ENCODE results near the gene NT5C2.
"Not testable (repeated sequence)": the region's sequence is repeated elsewhere in the genome, so short reads cannot be mapped to it uniquely, and the experiment has no call there.

Gene NT5C2

DNA sequence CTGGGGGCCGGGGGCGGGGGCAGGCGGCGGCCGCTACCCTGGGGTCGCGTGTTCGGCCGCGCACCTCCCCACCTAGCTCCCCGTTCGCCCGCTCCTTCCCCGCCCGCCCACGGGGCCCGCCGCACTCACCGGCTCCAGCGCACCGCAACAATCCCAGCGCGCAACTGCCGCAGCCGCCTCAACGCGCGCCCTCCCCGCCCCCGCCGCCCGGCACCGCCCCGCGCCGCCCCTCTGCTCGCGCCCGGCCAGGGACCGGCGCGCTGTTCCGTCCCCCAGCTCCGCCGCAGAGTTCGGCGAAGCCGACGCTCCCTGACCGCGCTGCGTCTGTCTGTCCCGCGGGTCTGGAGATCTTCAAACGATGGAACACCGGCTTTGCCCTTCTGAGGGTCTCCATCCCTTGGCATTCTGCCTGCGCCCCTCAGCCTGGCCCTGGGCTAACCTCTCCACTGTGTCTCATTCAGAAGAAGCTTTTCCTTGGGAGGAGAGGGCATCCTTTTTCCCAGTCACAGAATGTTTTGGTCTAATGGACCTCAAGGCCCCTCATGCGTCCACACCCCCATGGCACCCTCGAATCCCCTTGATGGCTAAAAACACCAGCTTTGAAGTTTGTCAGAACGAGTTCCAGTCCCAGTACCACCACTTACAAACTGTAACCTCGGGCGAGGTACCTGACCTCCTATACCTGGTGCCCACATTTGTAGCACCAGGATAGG lies at the start of gene NT5C2:
NT5C2 (minus strand) TSS at position 166 of the 713 bp plus-strand sequence. CDS start 18,314 bp downstream, outside the sequence.
- no peak for DNase-seq (ENCODE audit: low read depth)

DNA sequence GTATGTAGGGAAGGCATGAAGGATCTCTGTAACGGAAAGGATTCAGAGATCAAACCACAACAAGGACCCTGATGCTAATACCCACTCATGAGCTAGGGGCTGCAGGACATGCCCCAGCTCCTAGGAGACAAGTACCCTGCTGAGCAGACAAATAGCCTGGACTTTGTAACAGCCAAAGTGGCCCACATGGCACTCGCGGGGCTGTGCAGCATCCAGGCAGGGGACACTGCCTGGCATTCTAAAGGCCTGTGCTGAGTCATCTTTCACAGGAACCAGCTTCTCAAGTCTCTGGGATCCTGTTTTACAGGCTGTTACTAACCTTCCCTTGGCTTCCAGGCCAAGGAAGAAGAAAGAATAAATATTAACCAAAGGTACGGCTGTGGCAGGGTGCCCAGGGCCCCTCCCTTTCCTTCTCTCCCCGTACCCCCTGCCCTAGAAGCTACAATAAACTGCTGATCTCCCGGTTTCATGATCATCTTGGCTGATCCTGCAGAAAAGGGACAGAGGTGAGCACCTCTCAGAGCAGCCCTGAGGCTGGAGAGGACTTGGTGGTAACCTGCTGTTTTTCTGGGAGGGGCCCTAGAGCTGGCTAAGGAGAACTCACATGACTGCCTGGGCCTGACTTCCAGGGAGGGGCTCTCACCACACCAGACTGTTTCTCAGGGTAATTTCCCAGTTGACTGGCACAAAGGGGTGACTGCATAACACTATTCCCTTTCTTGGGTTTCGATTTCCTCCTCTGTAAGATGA lies 48.4 kb upstream of the NT5C2 start:
- DNase-seq (ENCODE audit: low read depth) = no peak

DNA sequence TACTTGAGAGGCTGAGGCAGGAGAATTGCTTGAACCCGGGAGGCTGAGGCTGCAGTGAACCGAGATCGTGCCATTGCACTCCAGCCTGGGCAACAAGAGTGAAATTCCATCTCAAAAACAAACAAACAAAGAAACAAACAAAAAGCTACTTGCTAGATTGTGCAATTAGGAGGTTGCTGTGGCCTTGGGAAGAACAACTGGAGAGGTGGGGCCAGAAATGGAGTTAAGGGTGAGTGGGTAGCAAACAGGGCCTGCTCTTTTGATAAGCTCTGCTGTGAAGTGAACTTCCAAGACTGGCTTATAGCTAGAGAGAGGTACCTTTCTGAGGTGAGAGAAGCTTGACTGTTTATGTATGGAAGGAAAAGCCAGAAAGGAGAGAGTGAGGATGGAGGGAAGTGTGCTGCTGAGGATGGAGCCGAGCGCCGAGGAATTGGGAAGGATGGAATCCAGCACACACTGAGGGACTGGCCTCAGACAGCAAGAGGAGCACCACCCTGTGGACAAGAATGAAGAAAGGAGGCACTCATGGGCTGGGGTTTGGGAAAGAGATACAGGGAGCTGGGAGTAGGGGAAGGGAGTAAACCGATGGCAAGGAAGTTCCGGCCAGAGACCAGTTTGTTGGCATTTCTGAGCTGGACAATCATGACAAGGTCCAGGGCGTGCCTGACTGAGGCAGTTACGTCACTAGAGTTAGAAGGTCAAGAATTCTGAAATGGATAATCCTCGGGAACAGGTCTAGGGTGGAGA lies 45.6 kb upstream of the NT5C2 start:
- no peak for DNase-seq (ENCODE audit: low read depth)

DNA sequence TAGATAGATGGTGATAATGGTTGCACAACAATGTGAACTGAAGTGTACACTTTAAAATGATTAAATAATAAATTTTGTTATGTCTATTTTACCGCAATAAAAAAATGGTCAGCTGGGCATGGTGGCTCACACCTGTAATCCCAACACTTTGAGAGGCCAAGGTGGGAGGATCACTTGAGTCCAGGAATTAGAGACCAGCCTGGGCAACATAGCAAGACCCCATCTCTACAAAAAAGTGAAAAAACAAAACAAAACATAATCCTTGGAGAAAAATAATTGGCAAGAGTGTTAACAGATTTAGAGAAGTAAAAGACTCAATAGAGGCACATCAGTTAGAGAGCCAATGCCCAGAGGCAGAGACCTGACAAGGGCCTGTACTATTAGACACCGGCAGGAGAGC lies 42.7 kb upstream of the NT5C2 start:
- DNase-seq (ENCODE audit: low read depth) = no peak

DNA sequence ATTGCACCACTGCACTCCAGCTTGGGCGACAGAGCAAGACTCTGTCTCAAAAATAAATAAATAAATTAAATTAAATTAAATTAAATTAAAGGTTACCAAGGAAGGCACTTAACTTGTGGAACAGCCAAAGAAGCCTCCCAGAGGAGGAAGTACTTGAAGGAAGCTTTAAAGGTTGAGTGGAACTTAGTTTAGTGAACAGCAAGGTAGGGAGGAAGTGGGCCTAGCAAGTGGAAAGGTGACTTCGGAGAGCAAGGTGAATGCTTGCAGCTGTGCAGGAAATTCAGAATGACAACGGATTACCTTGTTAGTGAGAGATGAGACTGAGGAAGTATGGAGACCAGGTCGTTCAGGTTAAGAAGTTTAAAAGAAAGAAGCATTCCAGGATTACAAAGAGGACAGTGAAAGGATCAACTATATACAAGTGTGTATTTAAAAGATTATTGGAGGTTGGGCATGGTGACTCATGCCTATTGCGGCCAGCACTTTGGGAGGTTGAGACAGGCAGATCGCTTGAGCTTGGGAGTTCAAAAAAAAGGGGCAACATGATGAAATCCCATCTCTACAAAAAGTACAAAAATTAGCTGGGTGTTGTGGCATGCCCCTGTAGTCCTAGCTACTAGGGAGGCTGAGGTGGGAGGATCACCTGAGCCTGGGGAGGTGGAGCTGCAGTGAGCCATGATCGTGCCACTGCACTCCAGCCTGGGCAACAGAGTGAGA lies 39.9 kb upstream of the NT5C2 start:
- DNase-seq (ENCODE audit: low read depth) = no peak

DNA sequence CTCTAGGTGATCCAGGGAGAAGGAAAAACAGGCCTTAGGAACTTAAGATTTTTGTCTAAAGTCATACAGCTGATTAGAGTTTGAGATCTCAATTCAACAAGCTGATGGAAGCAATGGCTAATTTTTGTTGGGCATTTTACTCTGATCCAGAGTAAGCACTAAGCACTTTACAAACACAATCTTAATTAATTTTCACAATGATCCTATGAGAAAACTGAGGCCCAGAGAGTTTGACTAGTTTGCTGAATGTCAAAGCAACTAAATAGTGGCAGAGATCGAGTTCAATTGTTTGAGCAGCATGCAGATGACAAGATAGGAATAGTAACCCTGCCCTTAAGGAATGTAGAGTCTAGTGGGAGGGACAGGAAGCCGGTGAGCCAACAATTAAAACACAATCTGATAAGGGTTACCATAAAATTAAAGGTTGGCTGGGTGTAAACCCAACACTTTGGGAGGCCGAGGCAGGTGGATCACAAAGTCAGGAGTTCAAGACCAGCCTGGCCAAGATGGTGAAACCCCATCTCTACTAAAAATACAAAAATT lies 39.1 kb upstream of the NT5C2 start:
- DNase-seq (ENCODE audit: low read depth) = no peak

DNA sequence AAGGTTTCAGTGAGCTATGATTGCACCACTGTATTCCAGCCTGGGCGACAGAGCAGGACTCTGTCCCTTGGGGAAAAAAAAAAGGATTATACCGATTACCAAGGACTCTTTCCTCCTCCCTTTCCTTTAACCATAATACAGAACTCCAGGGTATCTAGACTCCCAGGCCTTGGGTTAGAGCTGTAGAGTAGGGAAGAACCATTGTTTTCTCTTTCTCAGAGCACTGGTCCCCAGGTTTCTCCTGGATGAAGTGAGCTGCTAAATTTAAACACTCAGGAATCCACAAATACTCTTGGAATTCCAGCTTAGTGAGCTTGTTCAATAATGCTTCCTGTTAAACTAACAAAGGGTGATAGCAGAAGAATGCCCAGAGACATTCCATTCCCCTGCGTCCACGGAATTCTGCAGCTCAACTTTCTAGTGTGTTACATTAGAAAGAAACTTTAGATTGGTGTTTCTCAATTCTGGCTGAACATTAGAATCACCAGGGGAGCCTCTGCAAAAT lies 38.0 kb upstream of the NT5C2 start:
- peak; percentile 95 for DNase-seq (ENCODE audit: low read depth)

DNA sequence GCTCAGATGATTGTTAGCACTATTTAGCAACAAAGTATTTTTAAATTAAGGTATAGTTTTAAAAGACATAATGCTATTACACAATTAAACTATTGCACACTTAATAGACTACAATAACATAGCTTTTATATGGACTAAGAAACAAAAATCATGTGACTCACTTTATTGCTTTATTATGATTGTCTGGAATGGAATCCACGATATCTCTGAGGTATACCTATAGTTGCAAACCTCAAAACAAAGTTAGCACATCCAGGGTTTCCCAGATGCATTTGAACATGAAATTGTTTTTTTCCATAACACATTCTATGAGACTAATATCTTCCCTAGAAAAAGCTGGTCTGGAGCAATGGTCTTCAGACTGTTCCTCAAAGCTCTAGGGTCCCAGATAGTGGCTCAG lies 34.3 kb upstream of the NT5C2 start:
- DNase-seq (ENCODE audit: low read depth) = no peak

DNA sequence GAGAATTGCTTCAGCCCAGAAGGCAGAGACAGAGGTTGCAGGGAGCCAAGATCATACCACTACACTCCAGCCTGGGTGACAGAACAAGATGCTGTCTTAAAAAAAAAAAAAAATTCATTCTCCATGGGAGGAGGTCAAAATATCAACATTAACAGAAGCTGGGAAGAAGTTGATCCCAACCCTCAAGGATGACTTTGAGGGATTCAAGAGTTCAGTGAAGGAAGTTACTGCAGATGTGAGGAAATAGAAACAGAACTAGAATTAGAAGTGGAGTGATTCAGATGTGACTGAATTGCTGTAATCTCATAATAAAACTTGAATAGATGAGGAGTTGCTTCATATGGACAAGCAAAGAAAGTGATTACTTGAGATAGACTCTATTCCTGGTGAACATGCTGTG lies 32.9 kb upstream of the NT5C2 start:
- DNase-seq (ENCODE audit: low read depth) = no peak

DNA sequence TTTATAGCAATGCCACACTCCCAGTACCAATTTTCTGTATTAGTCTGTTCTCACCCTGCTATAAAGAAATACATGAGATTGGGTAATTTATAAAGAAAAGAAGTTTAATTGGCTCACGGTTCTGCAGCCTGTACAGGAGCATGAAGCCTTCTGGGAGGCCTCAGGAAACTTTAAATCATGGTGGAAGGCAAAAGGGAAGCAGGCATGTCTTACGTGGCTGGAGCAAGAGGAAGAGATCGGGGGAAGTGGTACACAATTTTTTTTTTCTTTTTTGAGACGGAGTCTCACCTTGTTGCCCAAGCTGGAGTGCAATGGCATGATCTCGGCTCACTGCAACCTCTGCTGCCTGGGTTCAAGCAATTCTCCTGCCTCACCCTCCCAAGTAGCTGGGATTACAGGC lies 31.6 kb upstream of the NT5C2 start:
- DNase-seq (ENCODE audit: low read depth) = not testable (repeated sequence)

DNA sequence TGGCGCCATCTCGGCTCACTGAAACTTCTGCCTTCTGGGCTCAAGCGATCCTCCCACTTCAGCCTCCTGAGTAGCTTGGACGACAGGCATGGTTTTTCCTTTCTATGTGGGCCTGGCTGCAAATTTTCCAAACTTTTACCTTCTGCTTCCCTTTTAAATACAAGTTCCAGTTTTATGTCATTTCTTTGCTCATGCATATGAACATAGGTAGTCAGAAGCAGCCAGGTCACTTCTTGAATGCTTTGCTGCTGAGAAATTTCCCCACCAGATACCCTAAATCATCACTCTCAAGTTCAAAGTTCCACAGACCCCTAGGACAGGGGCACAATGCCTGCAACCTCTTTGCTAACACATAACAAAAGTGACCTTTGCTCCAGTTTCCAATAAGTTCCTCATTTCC lies 31.1 kb upstream of the NT5C2 start:
- no peak for DNase-seq (ENCODE audit: low read depth)

DNA sequence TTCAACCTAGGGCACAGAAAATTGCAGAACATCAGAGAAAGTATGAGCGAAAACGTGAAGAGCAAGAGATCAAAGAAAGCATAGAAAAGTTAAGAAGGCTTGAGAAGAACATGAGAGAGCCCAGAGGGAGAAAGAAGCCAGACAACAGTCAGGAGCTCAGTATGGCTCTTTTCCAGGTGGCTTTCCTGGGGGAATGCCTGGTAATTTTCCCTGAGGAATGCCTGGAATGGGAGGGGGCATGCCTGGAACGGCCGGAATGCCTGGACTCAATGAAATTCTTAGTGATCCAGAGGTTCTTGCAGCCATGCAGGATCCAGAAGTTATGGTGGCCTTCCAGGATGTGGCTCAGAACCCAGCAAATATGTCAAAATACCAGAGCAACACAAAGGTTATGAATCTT lies 23.3 kb upstream of the NT5C2 start:
- not testable (repeated sequence) for DNase-seq (ENCODE audit: low read depth)

DNA sequence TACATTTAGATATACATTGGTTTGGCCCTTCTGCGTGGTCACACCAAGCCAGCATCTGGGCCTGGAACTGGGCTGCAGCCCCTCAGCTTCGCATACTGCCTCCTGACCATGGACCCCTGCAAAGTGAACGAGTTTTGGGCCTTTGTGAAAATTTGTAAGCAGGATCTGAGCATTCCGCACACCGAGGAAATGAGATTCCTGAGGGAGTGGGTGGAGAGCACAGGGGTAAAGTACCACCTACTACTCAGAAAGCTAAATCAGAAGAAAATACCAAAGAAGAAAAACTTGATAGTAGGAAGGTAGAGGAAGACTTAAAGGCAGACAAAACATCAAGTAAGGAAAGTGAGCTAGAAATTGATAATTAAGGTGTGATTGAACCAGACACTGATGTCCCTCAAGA lies 22.5 kb upstream of the NT5C2 start:
- no peak for DNase-seq (ENCODE audit: low read depth)

DNA sequence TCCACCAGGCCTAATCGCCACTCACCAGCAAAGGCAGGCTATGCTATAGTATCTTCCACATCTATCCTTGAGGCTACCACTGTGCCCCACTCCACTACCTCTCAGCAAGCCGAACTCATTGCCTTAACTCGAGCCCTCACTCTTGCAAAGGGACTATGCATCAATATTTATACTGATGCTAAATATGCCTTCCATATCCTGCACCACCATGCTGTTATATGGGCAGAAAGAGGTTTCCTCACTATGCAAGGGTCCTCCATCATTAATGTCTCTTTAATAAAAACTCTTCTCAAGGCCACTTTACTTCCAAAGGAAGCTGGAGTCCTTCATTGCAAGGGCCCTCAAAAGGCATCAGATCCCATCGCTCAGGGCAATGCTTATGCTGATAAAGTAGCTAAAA lies 17.2 kb upstream of the NT5C2 start:
- DNase-seq (ENCODE audit: low read depth) = not testable (repeated sequence)

DNA sequence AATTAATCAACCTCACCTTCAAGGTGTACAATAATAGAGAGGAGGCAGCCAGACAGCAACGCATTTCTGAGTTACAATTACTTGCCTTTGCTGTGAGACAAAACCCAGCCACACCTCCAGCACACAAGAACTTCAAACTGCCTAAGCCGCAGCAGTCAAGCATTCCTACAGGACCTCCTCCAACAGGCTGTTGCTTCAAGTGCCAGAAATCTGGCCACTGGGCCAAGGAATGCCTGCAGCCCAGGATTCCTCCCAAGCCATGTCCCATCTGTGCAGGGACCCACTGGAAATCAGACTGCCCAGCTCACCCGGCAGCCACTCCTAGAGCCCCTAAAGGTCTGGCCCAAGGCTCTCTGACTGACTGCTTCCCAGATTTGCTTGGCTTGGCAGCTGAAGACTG lies 14.6 kb upstream of the NT5C2 start:
- not testable (repeated sequence) for DNase-seq (ENCODE audit: low read depth)

DNA sequence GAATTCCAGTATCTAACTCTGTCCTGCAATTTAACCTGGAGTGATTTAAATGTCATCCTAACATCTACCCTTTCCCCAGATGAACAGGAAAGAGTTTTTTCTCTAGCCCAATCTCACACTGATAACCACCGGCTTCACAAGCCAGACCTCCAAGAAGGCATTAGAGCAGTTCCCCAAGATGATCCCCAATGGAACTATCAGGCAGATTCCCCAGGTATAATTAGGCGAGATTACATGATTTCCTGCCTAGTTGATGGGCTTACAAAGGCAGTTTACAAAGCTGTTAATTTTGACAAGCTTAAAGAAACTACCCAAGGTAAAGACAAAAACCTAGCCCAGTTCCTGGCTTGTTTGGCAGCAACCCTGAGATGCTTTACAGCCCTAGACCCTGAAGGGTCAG lies 14.1 kb upstream of the NT5C2 start:
- DNase-seq (ENCODE audit: low read depth) = no peak

DNA sequence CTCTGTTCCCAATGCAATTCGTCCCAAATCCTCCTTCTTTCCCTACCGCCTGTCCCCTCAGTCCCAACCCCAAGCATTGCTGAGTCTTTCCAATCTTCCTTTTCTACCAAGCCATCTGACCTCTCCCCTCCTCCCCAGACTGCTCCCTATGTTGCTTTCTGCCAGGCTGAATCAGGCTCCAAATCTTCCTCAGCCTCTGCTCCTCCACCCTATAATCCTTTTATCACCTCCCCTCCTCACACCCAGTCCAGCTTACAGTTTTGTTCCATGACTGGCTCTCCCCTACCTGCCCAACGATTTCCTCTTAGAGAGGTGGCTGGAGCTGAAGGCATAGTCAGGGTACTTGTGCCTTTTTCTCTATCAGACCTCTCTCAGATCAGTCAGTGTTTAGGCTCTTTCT lies 13.6 kb upstream of the NT5C2 start:
- not testable (repeated sequence) for DNase-seq (ENCODE audit: low read depth)

DNA sequence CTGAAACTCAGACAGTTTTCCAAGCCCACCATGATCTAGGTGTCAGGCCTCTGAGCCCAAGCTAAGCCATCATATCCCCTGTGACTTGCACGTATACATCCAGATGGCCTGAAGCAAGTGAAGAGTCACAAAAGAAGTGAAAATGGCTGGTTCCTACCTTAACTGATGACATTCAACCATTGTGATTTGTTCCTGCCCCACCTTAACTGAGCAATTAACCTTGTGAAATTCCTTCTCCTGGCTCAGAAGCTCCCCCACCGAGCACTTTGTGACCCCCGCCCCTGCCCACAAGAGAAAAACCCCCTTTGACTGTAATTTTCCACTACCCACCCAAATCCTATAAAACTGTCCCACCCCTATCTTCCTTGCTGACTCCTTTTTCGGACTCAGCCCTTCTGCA lies 12.3 kb upstream of the NT5C2 start:
- DNase-seq (ENCODE audit: low read depth) = not testable (repeated sequence)

DNA sequence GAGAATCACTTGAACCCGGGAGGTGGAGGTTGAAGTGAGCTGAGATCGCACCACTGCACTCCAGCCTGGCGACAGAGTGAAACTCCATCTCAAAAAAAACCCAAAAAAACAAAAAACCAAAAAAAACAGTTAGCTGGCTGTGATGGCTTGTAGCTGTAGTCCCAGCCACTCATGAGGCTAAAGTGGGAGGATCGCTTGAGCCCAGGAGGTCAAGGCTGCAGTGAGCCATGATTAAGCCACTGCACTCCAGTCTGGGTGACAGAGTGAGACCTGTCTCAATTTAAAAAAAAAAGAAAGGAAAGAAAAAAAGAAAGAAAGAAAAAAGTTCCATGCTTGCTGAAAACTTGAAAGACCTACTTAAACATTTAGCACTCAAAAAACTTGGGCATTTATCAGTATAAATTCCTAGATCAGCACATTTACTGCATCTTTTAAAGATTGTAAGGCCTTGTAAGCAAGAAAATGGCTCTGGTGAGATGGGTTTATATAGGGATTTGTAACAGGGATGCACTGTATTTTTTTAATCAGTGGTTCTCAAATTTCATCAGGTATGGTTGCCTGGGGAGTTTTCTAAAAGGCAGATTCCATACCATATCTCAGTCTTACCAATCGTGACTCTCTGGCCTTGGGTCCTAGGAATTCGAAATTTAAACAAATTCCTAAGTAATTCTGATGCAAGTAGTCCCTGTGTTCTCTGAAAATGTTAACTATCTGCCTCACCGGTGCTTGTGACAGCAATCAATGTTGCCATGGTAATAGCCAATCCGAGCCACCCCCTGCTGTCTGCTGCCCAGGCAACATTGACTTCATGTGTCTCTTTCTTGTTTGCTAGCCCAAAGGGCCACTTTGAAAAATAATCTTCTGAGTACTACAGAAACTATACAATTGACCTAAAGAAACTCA lies 11.5 kb upstream of the NT5C2 start:
- DNase-seq (ENCODE audit: low read depth) = no peak

DNA sequence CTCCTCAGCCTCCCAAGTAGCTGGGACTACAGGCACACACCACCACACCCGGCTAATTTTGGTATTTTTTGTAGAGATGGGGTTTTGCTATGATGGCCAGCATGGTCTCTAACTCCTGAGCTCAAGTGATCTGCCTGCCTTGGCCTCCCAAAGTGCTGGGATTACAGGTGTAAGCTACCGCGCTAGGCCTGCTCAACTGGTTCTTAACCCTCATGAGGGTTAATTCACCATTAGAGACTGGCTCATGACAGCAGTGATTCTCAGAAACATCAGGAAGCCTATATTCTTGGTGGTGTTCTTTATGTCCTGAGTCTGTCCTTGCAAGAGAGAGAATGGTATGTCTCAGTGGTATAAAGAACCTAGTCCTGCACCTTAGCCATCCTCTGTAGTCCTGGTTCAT lies 10.4 kb upstream of the NT5C2 start:
- no peak for DNase-seq (ENCODE audit: low read depth)

DNA sequence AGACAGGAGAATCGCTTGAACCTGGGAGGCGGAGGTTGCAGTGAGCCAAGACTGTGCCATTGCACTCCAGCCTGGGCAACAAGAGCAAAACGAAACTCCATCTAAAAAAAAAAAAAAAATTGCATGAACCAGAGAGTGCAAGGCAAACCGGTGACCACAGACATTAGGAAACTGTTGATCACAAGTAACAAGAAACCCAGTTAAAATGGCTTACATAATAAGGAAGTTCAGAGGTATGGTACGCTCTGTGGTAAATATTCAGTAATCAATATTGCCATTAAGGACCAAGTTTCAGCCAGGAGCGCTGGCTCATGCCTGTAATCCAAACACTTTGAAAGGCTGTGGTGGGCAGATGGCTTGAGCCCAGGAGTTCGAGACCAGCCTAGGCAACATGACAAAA lies 9.2 kb upstream of the NT5C2 start:
- DNase-seq (ENCODE audit: low read depth) = no peak

Measured in HS-5 (cell line).